Activated CD8-positive, alpha-beta memory T cell treated with anti-CD3 and anti-CD28 coated beads for 24 hours (primary cell): ENCODE measurements around the gene TERT.

Experiments used
- DNase-seq: peaks from one replicate; pipeline ENCODE4 v3.0.0-alpha.2; 2020

The TERT gene

GRCh38 chr5:1255081-1255561, 39.7 kb downstream of the TERT start:
- DNase-seq = peak; percentile 69

- DNase-seq = no peak
Observed at GRCh38 chr5:1254196-1254595, 40.7 kb downstream of the TERT start.

GRCh38 chr5:1253456-1254105, 41.3 kb downstream of the TERT start:
- DNase-seq = no peak

- no peak for DNase-seq
Observed at GRCh38 chr5:1252681-1253080, 42.2 kb downstream of the TERT start.

GRCh38 chr5:1251678-1252580, 42.9 kb downstream of the TERT start:
- no peak for DNase-seq

- no peak for DNase-seq
Observed at GRCh38 chr5:1249366-1250280, 45.2 kb downstream of the TERT start.

- DNase-seq = no peak
Observed at GRCh38 chr5:1247811-1248210, 47.1 kb downstream of the TERT start.

GRCh38 chr5:1246711-1247431, 48.0 kb downstream of the TERT start:
- DNase-seq = no peak

- DNase-seq = no peak
Observed at GRCh38 chr5:1245905-1246576, 48.8 kb downstream of the TERT start.

GRCh38 chr5:1244976-1245375, 49.9 kb downstream of the TERT start:
- DNase-seq = no peak

GRCh38 chr5:1244255-1244654, 50.6 kb downstream of the TERT start:
- no peak for DNase-seq

GRCh38 chr5:1243487-1244130, 51.3 kb downstream of the TERT start:
- DNase-seq = no peak

GRCh38 chr5:1242733-1243486, 52.0 kb downstream of the TERT start:
- no peak for DNase-seq

- no peak for DNase-seq
Observed at GRCh38 chr5:1241509-1242080, 53.3 kb downstream of the TERT start.

GRCh38 chr5:1240496-1241260, 54.2 kb downstream of the TERT start:
- DNase-seq = no peak

- no peak for DNase-seq
Observed at GRCh38 chr5:1239505-1240251, 55.2 kb downstream of the TERT start.

GRCh38 chr5:1235838-1236237, 59.0 kb downstream of the TERT start:
- no peak for DNase-seq

GRCh38 chr5:1235379-1235778, 59.5 kb downstream of the TERT start:
- DNase-seq = no peak

GRCh38 chr5:1232780-1233179, 62.1 kb downstream of the TERT start:
- no peak for DNase-seq
